Stomach (tissue), 4 donors: ENCODE results near the gene ITIH4.

Experiments used
- CTCF ChIP-seq, 7 experiments: fragments of 450-650 bp in 4 of 7; fragments of 200-600 bp in 3 of 7; sonication (generic) in 3 of 7; IDR thresholded peaks; one replicate each; pipeline ENCODE4 v1.5.1; 2016 to 2019; ENCODE audit warnings: antibody characterized with exemption in 7 of 7, control low read depth in 2 of 7, mild to moderate bottlenecking in 1 of 7
- EP300 ChIP-seq: sonication (generic); formaldehyde crosslinking; IDR thresholded peaks from one replicate; pipeline ENCODE4 v1.6.1; 2017; ENCODE audit warnings: antibody characterized with exemption
- POLR2AphosphoS5 ChIP-seq, 3 donors: sonication (generic); formaldehyde crosslinking; IDR thresholded peaks; one replicate each; pipeline ENCODE4 v1.6.1; 2016; ENCODE audit warnings: antibody characterized with exemption in 3 of 3

- TF ChIP-seq POLR2AphosphoS5 (IDR thresholded peaks at IDR 0.05) (no peak), CTCF (IDR thresholded peaks at IDR 0.05) (no peak), EP300 (no peak)
Observed at GRCh38 chr3:52792413-52792812, 38.1 kb downstream of the ITIH4 start.
